GM12891 (cell line): ENCODE measurements around the gene ZDBF2.
"Not testable (repeated sequence)": the region's sequence is repeated elsewhere in the genome, so short reads cannot be mapped to it uniquely, and the experiment has no call there.

ENCODE experiments used
- DNase-seq: peaks from one replicate; pipeline ENCODE4 v3.0.0; 2011; ENCODE audit warnings: low spot score; ENCODE audit not compliant: insufficient read length
- FAIRE-seq: peaks from 2 replicates; lab custom pipeline; 2011; peaks lifted over from hg19 to GRCh38; lab: Jason Lieb, UNC
- PAX5 ChIP-seq: IDR thresholded peaks from 2 replicates; pipeline ENCODE4 v1.6.1; 2011; ENCODE audit warnings: low read length, moderate library complexity, mild to moderate bottlenecking; ENCODE audit not compliant: insufficient read depth, severe bottlenecking
- POLR2A ChIP-seq: IDR thresholded peaks from 2 replicates; pipeline ENCODE4 v1.6.1; 2011; ENCODE audit warnings: low read depth, low read length, control low read depth
- POLR2AphosphoS5 ChIP-seq: IDR thresholded peaks from 2 replicates; pipeline ENCODE4 v1.6.1; 2011; ENCODE audit warnings: low read depth, low read length, control low read depth
- POU2F2 ChIP-seq: IDR thresholded peaks from 2 replicates; pipeline ENCODE4 v1.6.1; 2011; ENCODE audit warnings: low read depth, mild to moderate bottlenecking, control low read depth, low read length, moderate library complexity
- SPI1 ChIP-seq: IDR thresholded peaks from 2 replicates; pipeline ENCODE4 v1.6.1; 2011; ENCODE audit warnings: low read depth, low read length, control low read depth
- TAF1 ChIP-seq: IDR thresholded peaks from 2 replicates; pipeline ENCODE4 v1.6.1; 2011; ENCODE audit warnings: low read depth, low read length, control low read depth

The ZDBF2 gene

DNA sequence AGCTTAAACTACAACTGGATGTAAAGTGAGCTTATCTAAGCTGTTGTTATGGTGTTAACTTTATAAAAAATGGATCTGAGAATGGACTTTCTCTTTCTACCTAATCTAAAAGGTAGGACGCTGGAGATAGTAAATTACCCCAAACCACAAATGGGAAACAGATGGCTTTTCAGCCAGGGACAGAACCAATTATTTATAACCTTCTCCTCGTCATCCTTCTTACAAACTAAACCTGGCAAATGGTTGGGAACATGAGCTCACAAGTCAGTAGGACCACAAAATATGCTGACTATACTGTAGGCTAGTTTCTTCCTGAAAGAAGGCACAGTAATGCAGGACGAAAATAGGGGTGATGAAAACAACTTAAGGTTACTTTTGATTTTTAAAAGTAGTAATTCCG, 32.7 kb upstream of the ZDBF2 start:
- no peak for FAIRE-seq

DNA sequence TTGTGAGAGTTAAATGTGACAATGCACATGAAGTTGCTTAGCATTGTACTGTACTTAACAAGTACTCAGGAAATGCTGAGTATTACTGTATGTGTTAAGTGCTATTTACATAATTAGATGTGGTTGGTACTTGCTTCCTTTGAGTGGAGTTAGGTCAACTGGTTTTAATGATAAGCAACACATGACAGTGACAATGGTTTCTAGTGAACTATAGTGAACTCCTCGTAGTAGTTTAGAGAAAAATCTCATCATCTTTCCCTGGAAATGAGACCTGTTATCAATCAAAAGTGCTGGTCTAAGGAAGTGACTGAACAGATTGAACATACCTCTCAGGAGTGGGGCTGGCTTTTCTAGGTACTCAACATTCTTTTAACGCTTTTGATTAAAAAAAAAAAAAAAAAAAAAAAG, 29.2 kb upstream of the ZDBF2 start:
- peak; percentile 73 for FAIRE-seq

More for the DNA sequence above, 32.7 kb upstream of the ZDBF2 start:
- TF ChIP-seq TAF1 (no peak), POLR2A (no peak), SPI1 (no peak), POLR2AphosphoS5 (no peak), PAX5 (no peak)
- DNase-seq: no peak

DNA sequence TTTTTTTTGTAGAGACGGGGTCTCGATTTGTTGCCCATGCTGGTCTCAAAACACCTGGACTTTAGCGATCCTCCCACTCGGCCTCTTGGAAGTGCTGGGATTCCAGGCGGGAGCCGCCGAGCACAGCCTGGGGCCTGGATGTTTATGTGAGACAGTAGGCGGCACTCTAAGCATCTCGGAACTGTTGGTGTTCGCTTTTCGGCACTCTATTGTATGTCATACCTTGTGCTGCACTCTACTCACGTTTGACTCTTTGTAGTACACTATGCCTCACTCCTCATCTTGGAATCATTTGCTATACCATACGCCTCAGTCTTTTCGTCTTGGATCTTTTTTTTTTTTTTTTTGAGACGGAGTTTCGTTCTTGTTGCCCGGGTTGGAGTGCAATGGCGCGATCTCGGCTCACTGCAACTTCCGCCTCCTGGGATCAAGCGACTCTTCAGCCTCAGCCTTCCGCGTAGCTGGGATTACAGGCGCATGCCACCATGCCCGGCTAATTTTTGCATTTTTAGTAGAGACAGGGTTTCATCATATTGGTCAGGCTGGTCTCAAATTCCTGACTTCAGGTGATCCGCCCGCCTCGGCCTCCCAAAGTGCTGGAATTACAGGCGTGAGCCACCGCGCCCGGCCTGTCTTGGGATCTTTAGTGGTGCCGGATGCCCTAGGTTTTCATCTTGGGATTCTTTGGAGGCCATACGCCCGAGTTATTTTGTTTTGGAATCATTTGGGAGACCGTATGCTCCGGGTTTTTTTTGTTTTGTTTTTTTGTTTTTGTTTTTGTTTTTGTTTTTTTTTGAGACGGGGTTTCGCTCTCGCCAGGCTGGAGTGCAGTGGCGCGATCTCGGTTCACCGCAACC, 24.2 kb upstream of the ZDBF2 start:
- DNase-seq: no peak
- TF ChIP-seq PAX5 (no peak), POLR2AphosphoS5 (no peak), POLR2A (no peak), SPI1 (no peak), TAF1 (no peak), POU2F2 (no peak)
- FAIRE-seq: peak; percentile 28

More for the DNA sequence above, 29.2 kb upstream of the ZDBF2 start:
- TF ChIP-seq PAX5 (no peak), POLR2A (no peak), SPI1 (no peak), POU2F2 (no peak), TAF1 (no peak), POLR2AphosphoS5 (no peak)
- DNase-seq: no peak

DNA sequence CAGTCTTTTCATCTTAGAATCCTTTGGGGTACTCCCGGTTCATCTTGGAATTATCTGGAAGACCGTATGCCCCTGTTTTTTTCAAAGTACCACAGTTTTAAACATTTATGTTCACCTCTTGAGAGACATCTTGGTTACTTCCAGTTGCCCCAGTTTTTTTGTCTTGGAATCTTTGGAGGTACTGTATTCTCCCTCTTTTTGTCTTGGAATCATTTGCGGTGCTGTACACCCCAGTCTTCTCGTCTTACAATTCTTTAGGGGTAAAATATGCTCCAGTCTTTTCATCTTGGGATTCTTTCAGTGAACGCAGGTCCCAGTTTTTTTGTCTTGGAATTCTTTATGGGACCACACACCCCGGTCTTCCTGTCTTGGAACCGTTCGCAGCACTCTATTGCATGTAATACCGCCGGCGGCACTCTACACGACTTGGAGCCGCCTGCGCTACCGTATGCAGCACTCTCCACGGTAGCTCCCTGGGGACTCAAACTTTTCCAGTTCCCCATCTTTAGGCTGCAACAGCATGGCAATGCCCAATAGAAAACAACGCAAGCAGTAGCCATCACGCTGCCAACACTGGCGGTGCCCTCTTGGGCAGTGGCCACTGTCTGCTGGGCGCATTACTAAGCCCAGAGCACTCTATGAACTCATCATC, 21.2 kb upstream of the ZDBF2 start:
- DNase-seq (no peak), FAIRE-seq (no peak)
- TF ChIP-seq TAF1: no peak
- TF ChIP-seq PAX5: no peak
- no peak for TF ChIP-seq POU2F2
- TF ChIP-seq POLR2A: no peak
- no peak for TF ChIP-seq POLR2AphosphoS5
- no peak for TF ChIP-seq SPI1

DNA sequence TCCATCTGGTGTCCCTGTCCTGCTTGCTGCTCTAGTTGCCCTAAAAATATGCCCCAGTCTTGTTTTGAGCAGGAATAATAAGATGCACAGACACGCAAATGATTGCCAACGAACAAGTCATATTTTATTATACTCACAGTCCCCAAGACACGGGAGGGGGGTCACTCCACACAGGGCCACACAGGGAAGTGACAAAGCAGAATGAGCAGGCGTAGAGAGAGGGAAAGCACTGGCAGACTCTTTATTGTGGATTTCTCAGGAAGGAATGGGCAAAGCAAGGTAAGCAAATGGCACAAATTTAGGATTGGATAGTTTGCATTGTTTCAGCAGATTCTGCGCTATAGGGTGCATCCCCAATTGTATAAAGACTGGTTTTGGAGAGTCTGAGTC, 20.7 kb upstream of the ZDBF2 start:
- DNase-seq: no peak
- TF ChIP-seq PAX5: no peak
- no peak for TF ChIP-seq POLR2AphosphoS5
- TF ChIP-seq SPI1: no peak
- no peak for TF ChIP-seq TAF1
- TF ChIP-seq POLR2A: no peak
- no peak for TF ChIP-seq POU2F2
- FAIRE-seq: no peak

DNA sequence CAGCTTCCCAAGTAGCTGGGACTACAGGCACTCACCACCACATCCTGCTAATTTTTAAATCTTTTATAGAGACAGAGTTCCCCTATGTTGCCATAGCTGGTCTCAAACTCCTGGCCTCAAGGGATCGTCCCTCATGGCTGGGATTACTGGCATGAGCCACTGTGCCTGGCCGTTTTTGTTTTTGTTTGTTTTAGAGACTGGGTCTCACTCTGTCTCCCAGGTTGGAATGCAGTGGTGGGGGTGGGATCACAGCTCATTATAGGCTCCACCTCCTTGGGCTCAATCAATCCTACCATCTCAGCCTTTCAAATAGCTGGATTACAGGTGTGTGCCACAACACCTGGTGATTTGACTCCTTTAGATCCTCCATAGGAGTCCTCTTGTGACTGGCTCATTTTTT, 19.5 kb upstream of the ZDBF2 start:
- DNase-seq (no peak), FAIRE-seq (no peak)
- no peak for TF ChIP-seq POU2F2
- TF ChIP-seq PAX5: no peak
- no peak for TF ChIP-seq POLR2A
- no peak for TF ChIP-seq SPI1
- no peak for TF ChIP-seq POLR2AphosphoS5
- no peak for TF ChIP-seq TAF1

DNA sequence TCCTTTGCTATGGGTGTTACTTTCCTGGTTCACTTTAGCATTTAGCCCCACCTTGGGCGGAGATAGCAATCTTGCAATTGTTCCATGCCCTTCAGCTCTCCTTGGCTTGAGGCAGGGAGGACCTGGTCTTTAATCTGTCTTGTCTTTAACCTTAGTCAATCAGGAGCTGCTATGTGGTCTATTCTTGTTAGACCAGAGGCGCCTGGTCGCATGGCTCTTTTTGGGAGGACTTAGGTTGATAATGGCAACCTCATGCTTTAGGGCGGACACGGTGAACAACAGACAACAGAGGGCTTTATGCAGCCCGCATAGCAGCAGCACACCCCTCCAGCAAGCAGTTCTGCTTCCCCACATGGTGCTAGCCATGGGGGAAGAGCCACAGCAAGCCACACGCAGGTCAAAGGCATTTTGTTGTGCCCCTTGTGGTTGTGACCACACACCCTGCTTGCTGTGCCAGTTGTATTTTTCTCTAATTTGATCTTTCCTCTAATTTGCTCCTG, 17.7 kb upstream of the ZDBF2 start:
- DNase-seq (no peak), FAIRE-seq (no peak)
- no peak for TF ChIP-seq POU2F2
- no peak for TF ChIP-seq POLR2AphosphoS5
- TF ChIP-seq PAX5: no peak
- no peak for TF ChIP-seq SPI1
- no peak for TF ChIP-seq POLR2A
- no peak for TF ChIP-seq TAF1

DNA sequence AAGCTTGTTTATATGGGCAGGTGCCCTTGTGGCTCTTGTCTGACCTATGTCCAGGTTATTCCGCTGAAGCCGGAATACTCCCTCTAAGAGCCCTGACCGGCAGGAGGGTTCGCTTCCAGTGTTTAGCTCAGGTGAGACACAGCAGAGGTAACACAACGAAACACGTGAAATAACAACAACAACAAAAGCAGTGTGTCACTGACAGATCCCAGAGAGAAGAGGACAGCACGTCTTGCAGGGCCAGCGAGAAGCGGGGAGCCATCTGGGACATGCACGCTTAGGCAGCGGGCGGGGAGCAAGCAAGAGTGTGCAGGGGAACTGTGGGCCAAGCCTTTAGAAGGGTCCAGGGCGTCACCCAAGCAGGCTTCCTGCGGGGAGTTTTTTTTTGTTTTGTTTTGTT, 17.1 kb upstream of the ZDBF2 start:
- FAIRE-seq (no peak), DNase-seq (no peak)
- TF ChIP-seq POLR2AphosphoS5 (no peak), POLR2A (no peak), SPI1 (no peak), TAF1 (no peak), POU2F2 (no peak)

DNA sequence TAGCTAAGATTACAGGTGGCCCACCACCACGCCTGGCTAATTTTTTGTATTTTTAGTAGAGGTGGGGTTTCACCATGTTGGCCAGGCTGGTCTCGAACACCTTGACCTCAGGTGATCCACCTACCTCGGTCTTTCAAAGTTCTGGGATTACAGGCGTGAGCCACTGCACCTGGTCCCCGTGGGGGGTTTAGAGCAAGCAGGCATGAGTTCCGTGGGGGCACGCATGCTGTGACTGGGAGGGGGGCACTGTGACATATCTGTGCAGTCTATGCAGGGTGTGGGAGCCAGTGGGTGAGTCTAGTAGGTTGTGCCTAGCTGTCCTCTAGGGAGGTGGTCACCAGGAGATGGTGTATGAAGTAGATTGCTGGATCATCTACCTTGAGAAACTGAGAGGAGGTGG, 16.6 kb upstream of the ZDBF2 start:
- TF ChIP-seq POLR2AphosphoS5 (no peak), POLR2A (no peak), PAX5 (no peak), POU2F2 (no peak), SPI1 (no peak), TAF1 (no peak)
- no peak for FAIRE-seq

DNA sequence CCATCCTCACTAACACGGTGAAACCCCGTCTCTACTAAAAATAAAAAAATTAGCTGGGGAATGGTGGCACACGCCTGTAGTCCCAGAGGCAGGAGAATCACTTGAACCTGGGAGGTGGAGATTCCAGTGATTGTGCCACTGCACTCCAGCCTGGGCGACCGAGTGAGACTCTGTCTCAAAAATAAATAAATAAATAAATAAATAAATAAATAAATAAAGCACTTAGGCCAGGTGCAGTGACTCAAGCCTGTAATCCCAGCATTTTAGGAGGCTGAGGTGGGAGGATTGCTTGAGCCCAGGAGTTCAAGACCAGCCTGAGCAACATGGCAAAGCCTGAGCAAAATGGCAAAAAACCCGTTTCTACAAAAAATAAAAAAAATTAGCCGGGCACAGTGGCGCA, 15.8 kb upstream of the ZDBF2 start:
- DNase-seq, FAIRE-seq: not testable (repeated sequence)

More for the DNA sequence above, 16.6 kb upstream of the ZDBF2 start:
- no peak for DNase-seq
